ENCODE data around the gene RNF144B. TPM values are rescaled to one million over a fixed set of nuclear protein-coding genes. Genes with fewer than 3 reads are reported as not detected.

The RNF144B gene
- total RNA-seq, 1 experiment from 2014 or later, result 8.2 TPM

DNA sequence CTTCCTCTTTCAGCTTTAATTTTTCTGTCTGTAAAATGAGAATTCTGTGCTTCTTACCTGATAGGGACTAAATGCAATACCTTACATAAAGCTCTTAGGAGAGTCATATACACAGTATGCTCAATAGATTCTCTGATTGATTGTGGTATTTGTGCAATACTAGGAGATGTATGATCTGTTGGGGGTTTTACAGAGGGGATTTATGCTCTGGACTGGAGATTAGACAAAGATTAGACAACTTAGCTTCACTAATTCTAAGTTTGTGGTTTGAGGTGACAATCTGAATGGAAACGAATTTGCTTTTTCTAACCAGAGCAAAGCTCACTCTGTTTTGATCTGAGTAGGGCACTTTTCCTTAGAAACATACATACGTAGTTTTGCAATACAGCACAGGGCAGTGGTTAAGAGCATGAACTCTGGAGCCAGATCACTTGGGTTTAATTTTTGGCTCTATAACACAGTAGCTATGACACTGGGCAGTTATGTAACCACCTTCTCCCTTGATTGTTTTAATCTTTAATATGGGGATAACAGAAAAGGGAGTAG lies 126.2 kb downstream of the RNF144B start (continued):
- TF ChIP-seq, protein P1, sequence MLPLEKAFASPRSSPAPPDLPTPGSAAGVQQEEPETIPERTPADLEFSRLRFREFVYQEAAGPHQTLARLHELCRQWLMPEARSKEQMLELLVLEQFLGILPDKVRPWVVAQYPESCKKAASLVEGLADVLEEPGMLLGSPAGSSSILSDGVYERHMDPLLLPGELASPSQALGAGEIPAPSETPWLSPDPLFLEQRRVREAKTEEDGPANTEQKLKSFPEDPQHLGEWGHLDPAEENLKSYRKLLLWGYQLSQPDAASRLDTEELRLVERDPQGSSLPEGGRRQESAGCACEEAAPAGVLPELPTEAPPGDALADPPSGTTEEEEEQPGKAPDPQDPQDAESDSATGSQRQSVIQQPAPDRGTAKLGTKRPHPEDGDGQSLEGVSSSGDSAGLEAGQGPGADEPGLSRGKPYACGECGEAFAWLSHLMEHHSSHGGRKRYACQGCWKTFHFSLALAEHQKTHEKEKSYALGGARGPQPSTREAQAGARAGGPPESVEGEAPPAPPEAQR (CRISPR knock-in tag; IDR thresholded peaks at IDR 0.05), result no peak
- no peak for TF ChIP-seq MXD4 (CRISPR knock-in tag; IDR thresholded peaks at IDR 0.05; ENCODE audit: borderline replicate concordance)
- no peak for TF ChIP-seq SMAD4 (CRISPR knock-in tag; IDR thresholded peaks at IDR 0.05)
- TF ChIP-seq, protein P2, sequence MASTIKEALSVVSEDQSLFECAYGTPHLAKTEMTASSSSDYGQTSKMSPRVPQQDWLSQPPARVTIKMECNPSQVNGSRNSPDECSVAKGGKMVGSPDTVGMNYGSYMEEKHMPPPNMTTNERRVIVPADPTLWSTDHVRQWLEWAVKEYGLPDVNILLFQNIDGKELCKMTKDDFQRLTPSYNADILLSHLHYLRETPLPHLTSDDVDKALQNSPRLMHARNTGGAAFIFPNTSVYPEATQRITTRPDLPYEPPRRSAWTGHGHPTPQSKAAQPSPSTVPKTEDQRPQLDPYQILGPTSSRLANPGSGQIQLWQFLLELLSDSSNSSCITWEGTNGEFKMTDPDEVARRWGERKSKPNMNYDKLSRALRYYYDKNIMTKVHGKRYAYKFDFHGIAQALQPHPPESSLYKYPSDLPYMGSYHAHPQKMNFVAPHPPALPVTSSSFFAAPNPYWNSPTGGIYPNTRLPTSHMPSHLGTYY (CRISPR knock-in tag; IDR thresholded peaks at IDR 0.05), result no peak
- no peak for TF ChIP-seq SMAD3 (CRISPR knock-in tag; IDR thresholded peaks at IDR 0.05; ENCODE audit: borderline replicate concordance)
- TF ChIP-seq, protein P3, sequence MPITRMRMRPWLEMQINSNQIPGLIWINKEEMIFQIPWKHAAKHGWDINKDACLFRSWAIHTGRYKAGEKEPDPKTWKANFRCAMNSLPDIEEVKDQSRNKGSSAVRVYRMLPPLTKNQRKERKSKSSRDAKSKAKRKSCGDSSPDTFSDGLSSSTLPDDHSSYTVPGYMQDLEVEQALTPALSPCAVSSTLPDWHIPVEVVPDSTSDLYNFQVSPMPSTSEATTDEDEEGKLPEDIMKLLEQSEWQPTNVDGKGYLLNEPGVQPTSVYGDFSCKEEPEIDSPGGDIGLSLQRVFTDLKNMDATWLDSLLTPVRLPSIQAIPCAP (CRISPR knock-in tag; IDR thresholded peaks at IDR 0.05), result no peak
- TF ChIP-seq, protein P4, sequence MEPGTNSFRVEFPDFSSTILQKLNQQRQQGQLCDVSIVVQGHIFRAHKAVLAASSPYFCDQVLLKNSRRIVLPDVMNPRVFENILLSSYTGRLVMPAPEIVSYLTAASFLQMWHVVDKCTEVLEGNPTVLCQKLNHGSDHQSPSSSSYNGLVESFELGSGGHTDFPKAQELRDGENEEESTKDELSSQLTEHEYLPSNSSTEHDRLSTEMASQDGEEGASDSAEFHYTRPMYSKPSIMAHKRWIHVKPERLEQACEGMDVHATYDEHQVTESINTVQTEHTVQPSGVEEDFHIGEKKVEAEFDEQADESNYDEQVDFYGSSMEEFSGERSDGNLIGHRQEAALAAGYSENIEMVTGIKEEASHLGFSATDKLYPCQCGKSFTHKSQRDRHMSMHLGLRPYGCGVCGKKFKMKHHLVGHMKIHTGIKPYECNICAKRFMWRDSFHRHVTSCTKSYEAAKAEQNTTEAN (CRISPR knock-in tag; IDR thresholded peaks at IDR 0.05), result no peak
- TF ChIP-seq, protein P5, sequence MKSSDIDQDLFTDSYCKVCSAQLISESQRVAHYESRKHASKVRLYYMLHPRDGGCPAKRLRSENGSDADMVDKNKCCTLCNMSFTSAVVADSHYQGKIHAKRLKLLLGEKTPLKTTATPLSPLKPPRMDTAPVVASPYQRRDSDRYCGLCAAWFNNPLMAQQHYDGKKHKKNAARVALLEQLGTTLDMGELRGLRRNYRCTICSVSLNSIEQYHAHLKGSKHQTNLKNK (CRISPR knock-in tag; IDR thresholded peaks at IDR 0.05), result no peak

DNA sequence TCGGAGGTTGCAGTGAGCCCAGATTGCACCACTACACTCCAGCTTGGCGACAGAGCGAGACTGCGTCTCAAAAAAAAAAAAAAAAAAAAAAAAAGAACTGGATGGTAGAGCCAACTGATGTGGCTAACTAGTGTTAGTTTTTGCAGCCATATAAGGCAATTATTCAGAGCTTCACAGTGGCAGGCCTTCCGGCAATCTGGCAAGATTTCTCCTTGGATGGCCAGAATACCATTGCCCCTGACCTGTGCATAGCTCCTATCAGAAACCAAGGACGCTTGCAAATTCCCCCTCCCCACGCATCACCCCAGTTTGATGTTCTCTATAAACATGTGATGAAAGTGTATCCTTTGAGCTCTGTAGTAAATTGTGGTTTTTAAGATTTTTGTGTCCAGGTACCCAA lies 127.0 kb downstream of the RNF144B start:
- Mint-ChIP-seq H3K27me3 (ENCODE audit: low read depth) (no peaks in the 10 kb centered on the region), H3K27ac (no peak overlapping the region), H3K36me3 (no peaks in the 10 kb centered on the region), H3K9me3 (no peaks in the 10 kb centered on the region), H3K4me3 (no peak overlapping the region), H3K4me1 (peaks cover 27% of the 10 kb centered on the region)
- TF ChIP-seq SP1 (CRISPR knock-in tag; conservative IDR thresholded peaks at IDR 0.05), result no peak
- no peak for TF ChIP-seq MXD4 (CRISPR knock-in tag; IDR thresholded peaks at IDR 0.05; ENCODE audit: borderline replicate concordance)
- TF ChIP-seq, protein P6, sequence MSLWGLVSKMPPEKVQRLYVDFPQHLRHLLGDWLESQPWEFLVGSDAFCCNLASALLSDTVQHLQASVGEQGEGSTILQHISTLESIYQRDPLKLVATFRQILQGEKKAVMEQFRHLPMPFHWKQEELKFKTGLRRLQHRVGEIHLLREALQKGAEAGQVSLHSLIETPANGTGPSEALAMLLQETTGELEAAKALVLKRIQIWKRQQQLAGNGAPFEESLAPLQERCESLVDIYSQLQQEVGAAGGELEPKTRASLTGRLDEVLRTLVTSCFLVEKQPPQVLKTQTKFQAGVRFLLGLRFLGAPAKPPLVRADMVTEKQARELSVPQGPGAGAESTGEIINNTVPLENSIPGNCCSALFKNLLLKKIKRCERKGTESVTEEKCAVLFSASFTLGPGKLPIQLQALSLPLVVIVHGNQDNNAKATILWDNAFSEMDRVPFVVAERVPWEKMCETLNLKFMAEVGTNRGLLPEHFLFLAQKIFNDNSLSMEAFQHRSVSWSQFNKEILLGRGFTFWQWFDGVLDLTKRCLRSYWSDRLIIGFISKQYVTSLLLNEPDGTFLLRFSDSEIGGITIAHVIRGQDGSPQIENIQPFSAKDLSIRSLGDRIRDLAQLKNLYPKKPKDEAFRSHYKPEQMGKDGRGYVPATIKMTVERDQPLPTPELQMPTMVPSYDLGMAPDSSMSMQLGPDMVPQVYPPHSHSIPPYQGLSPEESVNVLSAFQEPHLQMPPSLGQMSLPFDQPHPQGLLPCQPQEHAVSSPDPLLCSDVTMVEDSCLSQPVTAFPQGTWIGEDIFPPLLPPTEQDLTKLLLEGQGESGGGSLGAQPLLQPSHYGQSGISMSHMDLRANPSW (CRISPR knock-in tag; conservative IDR thresholded peaks at IDR 0.05; ENCODE audit: low read depth), result no peak
- TF ChIP-seq EMX1 (CRISPR knock-in tag; IDR thresholded peaks at IDR 0.05), result no peak
- TF ChIP-seq, protein P7, sequence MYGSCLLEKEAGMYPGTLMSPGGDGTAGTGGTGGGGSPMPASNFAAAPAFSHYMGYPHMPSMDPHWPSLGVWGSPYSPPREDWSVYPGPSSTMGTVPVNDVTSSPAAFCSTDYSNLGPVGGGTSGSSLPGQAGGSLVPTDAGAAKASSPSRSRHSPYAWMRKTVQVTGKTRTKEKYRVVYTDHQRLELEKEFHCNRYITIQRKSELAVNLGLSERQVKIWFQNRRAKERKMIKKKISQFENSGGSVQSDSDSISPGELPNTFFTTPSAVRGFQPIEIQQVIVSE (CRISPR knock-in tag; IDR thresholded peaks at IDR 0.05; ENCODE audit: borderline replicate concordance), result no peak
- no peak for TF ChIP-seq HMGA2 (CRISPR knock-in tag; IDR thresholded peaks at IDR 0.05)
- TF ChIP-seq, protein P8, sequence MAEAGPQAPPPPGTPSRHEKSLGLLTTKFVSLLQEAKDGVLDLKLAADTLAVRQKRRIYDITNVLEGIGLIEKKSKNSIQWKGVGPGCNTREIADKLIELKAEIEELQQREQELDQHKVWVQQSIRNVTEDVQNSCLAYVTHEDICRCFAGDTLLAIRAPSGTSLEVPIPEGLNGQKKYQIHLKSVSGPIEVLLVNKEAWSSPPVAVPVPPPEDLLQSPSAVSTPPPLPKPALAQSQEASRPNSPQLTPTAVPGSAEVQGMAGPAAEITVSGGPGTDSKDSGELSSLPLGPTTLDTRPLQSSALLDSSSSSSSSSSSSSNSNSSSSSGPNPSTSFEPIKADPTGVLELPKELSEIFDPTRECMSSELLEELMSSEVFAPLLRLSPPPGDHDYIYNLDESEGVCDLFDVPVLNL (CRISPR knock-in tag; IDR thresholded peaks at IDR 0.05; ENCODE audit: borderline replicate concordance, low read depth), result no peak
- TF ChIP-seq, protein P9, sequence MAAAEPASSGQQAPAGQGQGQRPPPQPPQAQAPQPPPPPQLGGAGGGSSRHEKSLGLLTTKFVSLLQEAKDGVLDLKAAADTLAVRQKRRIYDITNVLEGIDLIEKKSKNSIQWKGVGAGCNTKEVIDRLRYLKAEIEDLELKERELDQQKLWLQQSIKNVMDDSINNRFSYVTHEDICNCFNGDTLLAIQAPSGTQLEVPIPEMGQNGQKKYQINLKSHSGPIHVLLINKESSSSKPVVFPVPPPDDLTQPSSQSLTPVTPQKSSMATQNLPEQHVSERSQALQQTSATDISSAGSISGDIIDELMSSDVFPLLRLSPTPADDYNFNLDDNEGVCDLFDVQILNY (CRISPR knock-in tag; IDR thresholded peaks at IDR 0.05), result no peak
- no peak for TF ChIP-seq SMAD4 (CRISPR knock-in tag; IDR thresholded peaks at IDR 0.05)
- no peak for TF ChIP-seq NFE2L1 (CRISPR knock-in tag; IDR thresholded peaks at IDR 0.05)
- TF ChIP-seq GRHL2 (CRISPR knock-in tag; IDR thresholded peaks at IDR 0.05; ENCODE audit: insufficient replicate concordance, severe bottlenecking), result no peak
- TF ChIP-seq RELA (CRISPR knock-in tag; IDR thresholded peaks at IDR 0.05; ENCODE audit: borderline replicate concordance), result no peak
- no peak for TF ChIP-seq ATF1 (CRISPR knock-in tag; IDR thresholded peaks at IDR 0.05)
- no peak for TF ChIP-seq PRRX2 (CRISPR knock-in tag; IDR thresholded peaks at IDR 0.05)
- TF ChIP-seq NR3C1 (CRISPR knock-in tag; conservative IDR thresholded peaks at IDR 0.05; ENCODE audit: low read depth), result no peak
- TF ChIP-seq ETV6 (CRISPR knock-in tag; IDR thresholded peaks at IDR 0.05), result no peak
- no peak for TF ChIP-seq ZNF396 (CRISPR knock-in tag; IDR thresholded peaks at IDR 0.05; ENCODE audit: borderline replicate concordance)
- peak; percentile 58 for ATAC-seq
- POLR2A ChIA-PET, result interaction anchor here (0.6 kb wide), 1 partner anchor 1943 kb away, joined by 3 read pairs; no protein-coding TSS in a partner anchor
- DNase-seq (ENCODE audit: low spot score), result no peak
- CTCF ChIA-PET, result interaction anchor here (0.6 kb wide), 1 partner anchor 1908 kb away, joined by 3 read pairs; no protein-coding TSS in a partner anchor

Measured in WTC11 (cell line).